GM21515 (cell line): ENCODE results near the gene KIT.
"Not testable (repeated sequence)": the region's sequence is repeated elsewhere in the genome, so short reads cannot be mapped to it uniquely, and the experiment has no call there.

Experiments used
- ATAC-seq: cut with Tn5 transposase; IDR thresholded peaks from one replicate; pipeline ENCODE4 v1.9.1; 2021; ENCODE audit not compliant: unreplicated experiment

The KIT gene

DNA sequence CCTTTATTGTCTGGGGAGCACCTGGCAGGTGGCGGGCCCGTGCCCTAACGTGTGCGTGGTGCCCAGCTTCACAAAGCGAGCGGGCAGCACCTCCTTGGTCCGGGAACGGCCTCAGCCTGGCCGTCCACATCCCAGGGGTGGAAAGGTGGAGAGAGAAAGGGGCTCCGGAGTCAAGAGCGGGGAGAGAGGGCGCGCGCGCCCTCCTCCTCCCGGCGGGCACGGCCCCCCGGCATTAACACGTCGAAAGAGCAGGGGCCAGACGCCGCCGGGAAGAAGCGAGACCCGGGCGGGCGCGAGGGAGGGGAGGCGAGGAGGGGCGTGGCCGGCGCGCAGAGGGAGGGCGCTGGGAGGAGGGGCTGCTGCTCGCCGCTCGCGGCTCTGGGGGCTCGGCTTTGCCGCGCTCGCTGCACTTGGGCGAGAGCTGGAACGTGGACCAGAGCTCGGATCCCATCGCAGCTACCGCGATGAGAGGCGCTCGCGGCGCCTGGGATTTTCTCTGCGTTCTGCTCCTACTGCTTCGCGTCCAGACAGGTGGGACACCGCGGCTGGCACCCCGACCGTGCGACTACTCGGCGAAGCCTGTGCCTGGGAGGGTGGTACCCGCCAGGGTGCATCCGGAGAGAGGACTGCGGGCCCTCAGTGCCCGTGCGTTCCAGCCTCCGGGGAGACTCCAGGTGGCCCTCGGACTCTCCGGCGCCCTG, at the start of gene KIT:
KIT (plus strand) TSS at position 407 of the 701 bp plus-strand sequence; CDS start at position 465, 58 bp downstream.
- no peak for ATAC-seq

DNA sequence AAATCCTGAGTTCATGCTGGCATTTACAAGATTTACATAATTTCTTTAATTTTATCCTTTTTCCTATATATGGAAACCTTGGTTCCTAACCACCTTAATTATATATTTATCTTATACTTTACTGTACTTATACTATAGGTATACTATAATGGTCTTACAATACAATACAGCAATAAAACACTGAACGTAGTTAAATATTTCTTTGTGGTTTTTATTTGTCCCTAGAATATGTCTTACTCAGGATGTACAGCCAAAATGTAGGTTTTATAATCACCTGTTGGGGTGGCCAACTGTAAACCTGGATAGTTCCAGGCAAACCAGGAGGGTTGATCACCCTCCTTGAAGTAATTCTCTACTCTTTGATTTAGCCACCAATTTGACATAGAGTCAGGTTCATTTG, 48.4 kb upstream of the KIT start:
- ATAC-seq = no peak

DNA sequence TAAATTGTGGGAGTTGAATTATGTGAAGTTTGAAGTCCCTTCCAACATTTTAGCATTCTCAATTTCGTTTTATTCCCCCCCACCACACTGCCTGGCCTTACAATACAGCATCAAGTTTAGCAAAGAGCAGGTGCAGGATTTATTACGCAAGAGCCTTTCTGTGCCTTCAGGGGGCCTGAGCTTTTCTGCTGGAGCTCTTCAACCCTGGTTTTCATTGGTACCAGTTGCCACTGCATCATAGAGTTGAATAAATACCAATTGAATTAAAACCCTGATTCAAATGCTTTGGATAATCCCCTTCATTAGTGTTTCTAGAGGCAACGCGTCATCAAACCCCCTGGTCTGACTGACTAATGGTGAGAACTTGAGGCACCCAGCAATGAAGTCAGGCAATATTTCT, 43.6 kb upstream of the KIT start:
- ATAC-seq = no peak

DNA sequence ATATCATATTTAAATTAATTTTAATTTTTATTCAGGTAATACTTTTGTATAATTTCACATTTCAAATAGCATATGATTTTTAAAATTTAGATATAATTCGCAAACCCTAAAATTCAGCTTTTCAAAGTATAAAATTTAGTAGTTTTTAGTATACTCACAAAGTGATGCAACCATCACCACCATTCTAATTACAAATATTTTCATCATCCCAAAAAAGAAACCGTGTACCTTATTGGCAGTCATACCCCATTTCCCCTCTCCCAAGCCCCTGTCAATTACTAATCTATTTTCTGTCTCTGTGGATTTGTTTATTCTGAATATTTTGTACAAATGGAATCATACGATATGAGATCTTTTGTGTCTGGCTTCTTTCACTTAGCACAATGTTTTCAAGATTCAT, 37.0 kb upstream of the KIT start:
- ATAC-seq = no peak

DNA sequence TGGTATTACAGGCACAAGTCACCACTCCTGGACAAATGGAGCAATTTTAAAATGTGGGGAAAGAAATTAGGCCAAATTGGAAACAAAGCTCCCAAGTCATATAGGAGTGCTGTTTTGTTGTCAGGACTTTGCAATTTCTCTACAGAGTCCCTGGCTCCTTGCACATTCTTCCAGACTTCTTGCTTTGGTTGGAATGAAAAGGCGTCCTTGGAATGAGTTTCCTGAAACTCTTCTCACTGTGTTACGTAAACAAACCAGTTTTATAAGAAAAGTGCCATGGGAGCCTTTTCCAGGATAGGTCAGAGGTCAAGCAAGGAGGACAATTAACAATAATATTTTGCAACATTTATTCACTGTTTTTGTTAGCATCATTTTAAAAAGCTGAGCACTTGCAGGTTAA, 32.4 kb upstream of the KIT start:
- no peak for ATAC-seq

DNA sequence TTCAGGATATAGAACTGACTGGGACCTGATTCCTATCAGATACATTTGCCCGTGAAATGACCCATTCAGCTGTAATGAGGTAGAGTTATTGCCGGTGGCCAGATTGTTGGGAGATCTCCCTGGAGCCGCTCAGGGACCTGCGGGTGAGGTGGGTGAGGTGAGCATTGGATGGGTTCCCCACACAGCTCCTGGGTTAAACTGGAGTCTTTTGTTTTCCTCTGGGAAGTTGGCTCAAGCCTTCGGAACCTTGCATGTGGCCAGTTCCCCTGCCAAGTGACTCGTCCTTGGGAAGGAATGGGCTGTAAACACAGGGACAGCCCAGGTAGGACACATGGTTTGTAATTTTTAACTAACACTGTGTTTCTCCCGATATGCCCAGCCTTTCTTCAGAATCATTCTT, 31.6 kb upstream of the KIT start:
- ATAC-seq = no peak

DNA sequence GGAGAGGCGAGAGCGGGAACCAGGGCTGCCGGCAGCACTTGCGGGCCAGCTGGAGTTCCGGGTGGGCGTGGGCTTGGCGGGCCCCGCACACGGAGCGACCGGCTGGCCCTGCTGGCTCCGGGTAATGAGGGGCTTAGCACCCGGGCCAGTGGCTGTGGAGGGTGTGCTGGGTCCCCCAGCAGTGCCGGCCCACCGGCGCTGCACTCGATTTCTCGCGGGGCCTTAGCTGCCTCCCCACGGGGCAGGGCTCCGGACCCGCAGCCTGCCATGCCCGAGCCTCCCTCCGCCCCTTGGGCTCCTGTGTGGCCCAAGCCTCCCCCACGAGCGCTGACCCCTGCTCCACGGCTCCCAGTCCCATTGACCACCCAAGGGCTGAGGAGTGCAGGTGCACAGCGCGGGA, 25.2 kb upstream of the KIT start:
- no peak for ATAC-seq

DNA sequence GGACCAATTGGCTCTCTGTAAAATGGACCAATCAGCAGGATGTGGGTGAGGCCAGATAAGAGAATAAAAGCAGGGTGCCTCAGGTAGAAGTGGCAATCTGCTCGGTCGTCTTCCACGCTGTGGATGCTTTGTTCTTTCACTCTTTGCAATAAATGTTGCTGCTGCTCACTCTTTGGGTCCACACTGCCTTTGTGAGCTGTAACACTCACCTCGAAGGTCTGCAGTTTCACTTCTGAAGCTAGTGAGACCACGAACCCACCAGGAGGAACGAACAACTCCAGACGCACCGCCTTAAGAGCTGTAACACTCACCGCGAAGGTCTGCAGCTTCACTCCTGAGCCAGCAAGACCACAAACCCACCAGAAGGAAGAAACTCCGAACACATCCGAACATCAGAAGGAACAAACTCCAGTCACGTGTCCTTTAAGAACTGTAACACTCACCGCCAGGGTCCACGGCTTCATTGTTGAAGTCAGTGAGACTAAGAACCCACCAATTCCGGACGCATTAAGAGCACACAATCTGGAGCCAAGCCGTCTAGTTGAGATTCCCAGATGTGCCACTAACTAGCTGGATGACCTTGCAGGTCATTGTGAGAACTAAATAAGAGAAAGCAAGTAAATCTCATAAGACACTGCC, 24.5 kb upstream of the KIT start:
- ATAC-seq = not testable (repeated sequence)

DNA sequence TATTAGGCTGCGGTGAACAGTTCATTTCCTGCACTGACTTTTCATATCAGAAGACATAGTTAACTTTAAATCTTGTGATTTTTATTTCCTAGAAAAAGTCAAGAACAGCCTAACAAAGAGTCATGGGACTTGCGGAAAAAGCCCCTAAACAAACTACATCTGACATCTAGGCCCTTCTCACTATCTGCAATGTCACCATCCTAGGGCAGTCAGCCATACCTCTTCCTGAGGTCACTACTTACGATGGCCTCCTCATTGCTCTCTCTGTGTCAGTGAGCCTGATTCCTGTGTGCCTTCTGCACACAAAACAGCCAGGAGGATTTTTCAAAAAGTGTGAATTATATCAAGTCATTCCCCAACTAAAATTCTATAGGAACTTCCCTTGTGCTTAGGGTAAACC, 22.4 kb upstream of the KIT start:
- ATAC-seq = no peak

DNA sequence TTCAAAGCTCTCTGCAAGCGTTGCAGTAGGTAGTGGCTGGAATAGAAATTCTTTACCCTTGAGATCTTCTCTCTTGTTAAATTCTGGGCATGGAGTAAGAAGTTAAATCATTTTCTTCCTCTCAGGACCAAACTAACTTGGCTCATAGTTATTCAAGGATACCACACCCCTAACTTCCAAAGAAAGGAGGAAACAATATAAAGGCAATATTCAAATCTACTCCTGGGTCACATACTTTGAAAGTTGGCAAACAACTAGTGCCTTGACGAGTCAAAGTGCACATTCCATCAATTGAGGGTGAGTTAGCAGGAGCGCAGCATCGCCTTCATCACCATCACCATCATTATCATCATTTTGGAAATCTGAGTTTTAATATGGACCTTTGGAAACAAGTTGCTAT, 20.4 kb upstream of the KIT start:
- no peak for ATAC-seq

DNA sequence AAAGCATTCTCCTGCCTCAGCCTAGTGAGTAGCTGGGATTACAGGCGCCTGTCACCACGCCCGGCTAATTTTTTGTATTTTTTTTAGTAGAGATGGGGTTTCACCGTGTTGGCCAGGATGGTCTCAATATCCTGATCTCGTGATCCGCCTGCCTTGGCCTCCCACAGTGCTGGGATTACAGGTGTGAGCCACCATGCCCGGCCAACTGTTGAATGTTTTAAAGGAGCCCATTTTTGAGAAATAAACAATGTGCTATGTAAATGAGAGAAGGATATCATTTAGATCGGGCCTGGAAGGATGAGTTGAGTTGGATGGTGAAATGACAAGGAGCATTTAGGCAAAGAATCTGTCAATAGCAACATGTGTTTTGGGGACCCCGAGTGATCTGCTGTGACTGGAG, 16.7 kb upstream of the KIT start:
- ATAC-seq = not testable (repeated sequence)

DNA sequence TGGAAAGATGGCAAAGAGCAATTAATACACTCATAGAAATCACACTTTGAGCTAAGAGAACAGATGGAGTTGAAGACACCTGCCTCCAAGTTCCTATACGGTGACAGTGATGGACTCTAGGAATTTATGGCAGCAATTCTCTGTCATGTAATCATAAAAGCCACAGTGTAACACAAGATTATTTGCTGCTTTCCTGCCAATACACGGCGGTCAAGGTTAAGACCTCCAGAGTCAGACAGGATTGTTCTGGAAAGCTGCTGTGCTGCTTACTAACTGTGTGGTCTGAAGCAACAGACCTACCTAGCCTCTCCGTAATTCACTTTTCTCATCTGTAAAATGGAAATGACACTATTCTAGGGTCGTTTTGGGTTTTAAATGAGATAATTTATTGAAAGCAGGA, 14.6 kb upstream of the KIT start:
- no peak for ATAC-seq

DNA sequence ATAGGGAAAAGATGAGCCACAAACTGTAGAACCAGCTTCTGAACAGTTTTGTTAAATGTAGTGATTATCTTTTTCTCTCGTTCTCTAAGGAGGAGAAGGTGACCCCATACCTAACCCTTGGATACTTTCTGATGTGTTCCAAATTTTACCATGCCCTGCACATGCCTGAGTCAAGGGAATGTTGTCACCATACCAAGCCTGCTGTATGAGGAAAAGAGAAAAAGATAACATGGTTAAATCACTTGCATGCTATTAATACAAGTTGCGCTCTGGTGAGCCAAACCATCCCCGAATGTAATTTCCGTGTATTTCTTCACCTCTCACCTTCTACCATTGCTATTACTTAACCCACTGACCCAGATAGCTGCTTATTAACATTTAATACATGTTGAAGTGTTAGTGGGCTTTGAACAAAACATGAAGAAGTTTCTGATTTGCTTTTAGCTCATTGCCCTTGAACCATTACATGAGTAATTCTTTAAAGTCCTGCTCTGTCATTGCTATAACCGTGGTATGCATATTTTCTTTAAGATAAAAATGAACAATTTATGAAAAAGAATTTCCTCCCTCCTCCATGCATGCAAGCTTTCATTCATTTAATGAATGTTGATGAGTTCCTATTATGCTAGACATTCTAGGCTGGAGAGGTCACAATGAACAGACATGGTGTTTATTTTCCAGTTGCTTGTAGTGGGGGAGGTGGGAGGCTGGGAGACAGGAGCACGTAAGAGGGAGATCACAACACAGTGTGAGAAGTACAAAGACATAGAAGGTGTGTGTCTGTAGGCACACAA, 13.6 kb upstream of the KIT start:
- ATAC-seq = no peak

DNA sequence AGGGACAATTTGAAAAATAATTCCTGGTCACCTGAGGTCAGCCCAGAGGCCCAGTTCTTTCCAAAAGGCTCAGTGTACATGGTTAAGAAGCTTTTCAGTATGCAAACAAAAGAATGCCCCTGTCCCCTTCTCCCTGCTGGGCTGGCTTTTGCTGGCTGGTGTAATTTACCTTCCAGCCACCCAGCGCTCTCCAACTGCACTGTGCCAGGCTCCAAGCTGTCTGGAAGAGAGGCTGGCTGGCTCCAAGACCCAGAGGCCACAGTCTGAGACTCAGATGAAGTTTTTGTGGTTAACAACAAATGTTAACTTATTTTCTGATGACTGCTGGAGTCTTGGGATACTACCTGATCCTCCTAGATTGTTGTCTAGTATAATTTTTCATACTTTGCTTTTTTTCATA, 11.9 kb upstream of the KIT start:
- ATAC-seq = no peak

DNA sequence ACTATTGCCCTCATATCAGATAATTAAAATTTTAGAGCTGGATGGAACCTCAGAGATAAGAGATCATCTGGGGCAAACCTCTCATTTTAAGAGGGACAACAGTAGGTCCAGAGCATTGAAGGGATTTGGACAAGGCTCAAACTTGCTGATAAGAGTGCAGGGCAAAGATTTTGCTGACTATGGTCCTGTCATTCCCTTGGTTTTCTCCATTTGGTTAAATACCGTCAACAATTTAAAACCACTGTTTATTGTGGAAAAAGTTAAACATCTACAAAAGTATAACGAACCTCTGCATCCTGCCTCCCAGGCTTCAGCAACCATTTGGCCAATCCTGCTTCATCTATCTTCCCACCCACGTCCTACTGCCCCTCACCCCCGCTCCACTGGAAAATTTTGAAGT, 10.7 kb upstream of the KIT start:
- ATAC-seq = no peak

DNA sequence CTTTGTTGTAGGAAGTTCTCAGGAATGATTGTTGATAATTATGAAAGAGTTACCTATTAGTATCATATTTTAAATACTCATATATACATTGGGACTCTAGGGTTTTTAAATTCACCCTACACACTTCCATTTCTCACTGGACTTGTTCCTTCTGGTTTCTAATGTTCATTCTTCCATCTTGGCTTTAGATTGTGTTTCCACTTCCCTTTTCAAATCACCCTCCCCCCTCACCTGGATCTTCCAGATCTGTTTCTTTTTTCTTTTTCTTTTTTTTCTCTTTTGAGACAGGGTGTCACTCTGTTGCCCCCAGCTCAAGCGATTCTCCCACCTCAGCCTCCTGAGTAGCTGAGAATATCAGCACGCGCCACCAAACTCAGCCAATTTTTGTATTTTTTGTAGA, 6.7 kb upstream of the KIT start:
- no peak for ATAC-seq

DNA sequence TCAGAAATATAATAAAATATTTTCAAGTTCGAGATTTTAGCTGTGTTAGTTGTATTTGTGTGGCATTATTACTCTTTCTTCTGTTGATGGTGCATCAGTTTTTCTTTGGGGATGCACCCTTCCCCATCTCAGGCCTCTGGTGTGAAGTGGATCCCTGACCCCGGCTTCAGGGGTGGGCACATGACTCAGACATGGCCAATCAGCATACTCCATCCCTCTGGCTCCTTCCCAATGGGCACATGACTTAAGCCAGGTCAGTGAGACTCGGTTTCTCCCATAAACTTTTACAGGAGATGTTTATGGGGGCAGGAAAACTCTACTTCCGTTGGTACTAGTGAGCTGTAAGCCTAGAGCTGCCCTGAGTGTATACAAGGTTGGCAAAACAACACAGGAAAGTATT, 3.0 kb upstream of the KIT start:
- ATAC-seq = no peak

DNA sequence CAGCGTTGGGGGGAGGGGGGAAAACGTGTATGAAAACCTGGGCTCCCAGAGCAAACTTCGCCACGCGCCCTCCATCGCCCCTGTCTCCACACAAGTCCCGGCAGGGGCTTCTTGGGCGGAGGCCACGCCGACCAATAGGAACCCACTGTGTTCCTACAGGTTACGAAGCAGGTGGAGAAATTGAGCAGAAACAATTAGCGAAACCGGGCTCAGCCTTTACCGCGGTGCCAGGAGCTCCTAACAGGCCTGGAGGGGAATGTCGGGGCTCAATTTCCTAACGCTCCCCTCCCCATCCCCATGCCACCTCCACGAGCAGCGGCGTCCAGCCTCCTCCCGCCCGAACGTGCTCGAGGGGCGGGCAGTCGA, 589 bp upstream of the KIT start:
- ATAC-seq = no peak

DNA sequence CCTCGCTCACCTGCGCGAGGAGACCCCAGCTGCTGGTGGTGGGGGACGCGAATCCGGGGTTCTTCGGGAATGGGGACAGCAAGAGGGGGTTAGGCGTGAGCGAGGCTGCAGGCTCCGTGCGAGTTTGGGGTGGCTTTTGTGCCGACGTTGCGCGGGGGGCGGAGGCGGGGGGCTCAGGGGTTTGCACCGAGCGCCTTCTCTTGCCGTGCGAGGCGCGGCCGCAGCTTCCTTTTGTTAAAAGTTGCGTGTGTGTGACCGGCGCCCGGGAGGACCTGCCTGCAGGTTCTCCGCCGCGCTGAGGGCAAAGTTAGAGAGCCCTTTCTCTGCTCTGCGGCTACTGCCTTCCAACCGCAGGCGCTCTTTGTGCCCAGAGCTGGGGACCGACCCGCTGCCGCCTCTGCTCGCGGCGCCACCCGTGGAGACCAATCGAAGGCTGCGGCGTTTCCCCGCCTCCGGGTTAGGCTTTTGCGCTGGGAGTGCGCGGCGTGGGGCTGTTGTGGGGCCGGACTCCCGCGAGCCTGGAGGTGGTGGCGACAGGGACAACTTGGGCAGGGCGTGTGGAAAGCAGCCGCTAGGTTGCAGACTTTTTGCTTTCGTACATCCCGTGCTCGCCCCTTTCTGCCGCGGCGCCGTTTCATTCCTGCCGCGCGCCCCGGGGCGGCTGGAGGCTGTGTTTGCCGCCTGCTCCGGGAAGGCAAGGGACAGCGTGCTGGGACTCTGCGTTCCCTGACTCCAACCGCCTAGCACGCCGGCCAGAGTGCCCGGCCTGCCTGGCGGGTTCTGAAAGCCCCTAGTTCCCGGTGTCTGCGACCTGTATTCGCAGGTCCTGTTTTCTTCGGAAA, 716 bp downstream of the KIT start:
- no peak for ATAC-seq

DNA sequence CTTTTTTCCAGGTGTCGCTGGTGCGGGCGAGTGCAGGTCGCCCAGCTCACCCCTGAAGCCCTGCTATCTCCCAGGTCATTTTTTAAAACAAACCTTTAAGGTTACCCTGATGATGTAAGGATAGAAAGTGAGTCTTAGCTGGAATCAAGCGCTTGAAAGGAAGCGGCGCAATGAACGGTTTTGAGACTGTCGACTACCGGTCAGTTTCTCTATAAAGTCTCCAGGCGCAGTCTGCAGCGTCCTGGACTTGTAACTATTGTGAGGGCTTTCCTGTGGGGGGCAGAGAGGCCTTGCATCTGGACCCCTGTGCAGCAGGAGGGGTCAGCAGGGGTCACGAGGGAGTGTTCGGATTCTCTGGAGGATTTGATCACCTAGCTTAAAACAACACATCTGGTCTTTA, 1.6 kb downstream of the KIT start:
- ATAC-seq = no peak

DNA sequence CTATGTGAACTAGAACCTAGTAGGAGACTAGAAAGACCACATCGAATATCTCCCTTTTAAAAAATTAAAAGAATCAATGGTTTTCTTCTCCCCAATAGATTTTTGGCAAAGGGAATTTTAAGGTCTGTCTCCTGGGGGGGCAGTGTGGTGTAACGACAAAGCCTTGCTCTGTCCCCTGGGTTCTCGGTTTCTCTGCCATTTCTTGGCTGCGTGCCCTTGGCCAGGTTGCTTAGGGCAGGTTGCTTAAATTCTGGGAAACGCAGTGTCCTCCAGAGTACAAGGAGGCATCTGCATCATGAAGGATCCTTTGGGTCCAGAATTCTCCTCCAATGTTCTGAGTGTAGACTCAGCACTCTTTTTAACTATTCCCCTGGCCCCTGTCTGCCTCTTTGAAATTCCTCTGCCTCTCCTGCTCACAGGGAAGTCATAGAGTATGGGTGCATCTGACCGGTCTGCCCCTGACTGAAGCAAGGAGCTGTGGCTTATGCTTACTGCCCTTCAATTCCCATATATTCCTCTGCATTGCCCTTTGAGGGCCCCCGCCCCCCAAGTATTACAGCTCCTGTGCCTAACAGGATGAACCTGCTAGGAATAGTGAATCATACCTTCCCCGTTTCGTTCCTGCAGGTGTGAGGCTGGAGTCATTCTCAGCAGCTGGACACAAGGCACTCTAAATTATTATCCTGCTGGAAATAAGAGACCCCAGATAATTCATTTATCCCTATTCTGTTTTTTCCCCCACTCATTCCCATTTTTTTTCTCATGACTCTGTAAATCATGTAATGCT, 2.2 kb downstream of the KIT start:
- ATAC-seq = no peak
